Transverse colon (tissue), 4 donors: ENCODE results near the gene ADD1. TPM values are rescaled to one million over a fixed set of nuclear protein-coding genes. Genes with fewer than 3 reads are reported as not detected.
A peak's percentile ranks its signal among the peaks of the same experiment; 100 is the strongest.

Source experiments
- DNase-seq: peaks from one replicate; pipeline ENCODE4 v3.0.0-alpha.2; 2019
- H3K27ac ChIP-seq, 4 donors: fragments of 200-600 bp; sonication (generic); 2 replicates each; pipeline ENCODE4 v1.5.1; 2016 to 2018; ENCODE audit warnings: inconsistent platforms in 4 of 4
- H3K27me3 ChIP-seq: fragments of 200-600 bp; sonication (generic); 2 replicates; pipeline ENCODE4 v1.5.1; 2017; ENCODE audit warnings: inconsistent platforms
- H3K36me3 ChIP-seq, 4 donors: fragments of 200-600 bp; sonication (generic); 2 replicates each; pipeline ENCODE4 v1.5.1; 2017 to 2019; ENCODE audit warnings: inconsistent platforms in 4 of 4
- H3K4me1 ChIP-seq, 4 donors: fragments of 200-600 bp; sonication (generic); 2 replicates each; pipeline ENCODE4 v1.5.1; 2017 to 2020; ENCODE audit warnings: inconsistent platforms in 4 of 4
- H3K4me3 ChIP-seq, 4 donors: fragments of 200-600 bp; sonication (generic); 1 replicate in 1 of 4; 2 replicates in 3 of 4; pipeline versions ENCODE4 v1.5.1 to v1.6.1; 2017 to 2019; ENCODE audit warnings: inconsistent platforms in 4 of 4
- H3K9me3 ChIP-seq, 2 donors: fragments of 200-600 bp; sonication (generic); 2 replicates each; pipeline ENCODE4 v1.5.1; 2017 to 2019; ENCODE audit warnings: inconsistent platforms in 2 of 2
- EP300 ChIP-seq: sonication (generic); formaldehyde crosslinking; IDR thresholded peaks from one replicate; pipeline ENCODE4 v1.6.1; 2017; ENCODE audit warnings: antibody characterized with exemption, low read depth
- POLR2A ChIP-seq: fragments of 450-650 bp; IDR thresholded peaks from one replicate; pipeline ENCODE4 v1.6.1; 2016; ENCODE audit warnings: antibody characterized with exemption, mild to moderate bottlenecking, moderate library complexity
- POLR2AphosphoS5 ChIP-seq, 3 donors: sonication (generic); formaldehyde crosslinking; IDR thresholded peaks; one replicate each; pipeline ENCODE4 v1.6.1; 2016; ENCODE audit warnings: antibody characterized with exemption in 3 of 3
- WGBS, 2 donors: methylation state at CpG; one replicate each; pipeline ENCODE4 v1.1.5; 2018; ENCODE audit warnings: low coverage in 1 of 2; 5-methylcytosine and 5-hydroxymethylcytosine counted together
- in situ Hi-C, 4 donors: fragments of 200-750 bp; cut with MboI; loops; one replicate each; pipeline versions ENCODE4 v1.15.0 to v1.15.1; 2017; ENCODE audit warnings: low sequenced_read_pairs in 3 of 4, low pct_ligation_motif_present in 1 of 4, low pct_unique_long_range_greater_than_20kb in 1 of 4
- intact Hi-C: fragments of 100-400 bp; cut with DNase I; formaldehyde crosslinking; loops from one replicate; pipeline ENCODE4 v1.15.1; 2023; ENCODE audit warnings: low total_unique reads
- total RNA-seq, 4 donors: library from RNA; depleted of rRNA; stranded (reverse); fragments of >200 nt; gene quantifications; one replicate each; pipeline ENCODE4 v1.1.0, GENCODE V29; 2016
- TF ChIP-seq, protein P1 (sequence below), 5 experiments: fragments of 200-600 bp in 3 of 5; fragments of 450-650 bp in 2 of 5; sonication (generic) in 3 of 5; IDR thresholded peaks; 1 replicate in 2 of 5; 2 replicates in 3 of 5; pipeline ENCODE4 v1.5.1; 2016 to 2017; ENCODE audit warnings: antibody characterized with exemption in 5 of 5, inconsistent platforms in 3 of 5, mild to moderate bottlenecking in 2 of 5, moderate library complexity in 1 of 5

ADD1 gene
- total RNA-seq, 4 donors from 2014 or later: 218 to 392 (median 299) TPM

DNA sequence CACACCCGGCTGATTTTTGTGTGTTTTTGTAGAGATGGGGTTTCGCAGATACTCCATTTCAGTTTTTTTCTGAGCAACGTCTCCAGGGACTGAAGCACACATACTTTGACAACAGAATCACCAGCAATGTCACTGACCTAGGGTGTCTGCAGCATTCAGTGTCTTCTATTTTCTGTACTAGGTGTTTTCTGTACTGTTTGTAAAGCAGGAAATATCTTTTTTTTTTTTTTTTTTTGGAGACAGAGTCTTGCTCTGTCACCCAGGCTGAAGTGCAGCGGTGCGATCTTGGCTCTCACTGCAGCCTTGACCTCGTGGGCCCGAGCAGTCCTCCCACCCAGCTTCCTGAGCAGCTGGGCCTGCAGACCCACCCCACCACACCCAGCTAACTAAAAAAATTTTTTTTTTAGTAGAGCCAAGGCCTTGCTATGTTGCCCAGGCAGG is 8.9 kb downstream of the ADD1 start:
- TF ChIP-seq EP300 (no peak), POLR2A (no peak), POLR2AphosphoS5 (IDR thresholded peaks at IDR 0.05) (no peak)
- TF ChIP-seq, protein P1, sequence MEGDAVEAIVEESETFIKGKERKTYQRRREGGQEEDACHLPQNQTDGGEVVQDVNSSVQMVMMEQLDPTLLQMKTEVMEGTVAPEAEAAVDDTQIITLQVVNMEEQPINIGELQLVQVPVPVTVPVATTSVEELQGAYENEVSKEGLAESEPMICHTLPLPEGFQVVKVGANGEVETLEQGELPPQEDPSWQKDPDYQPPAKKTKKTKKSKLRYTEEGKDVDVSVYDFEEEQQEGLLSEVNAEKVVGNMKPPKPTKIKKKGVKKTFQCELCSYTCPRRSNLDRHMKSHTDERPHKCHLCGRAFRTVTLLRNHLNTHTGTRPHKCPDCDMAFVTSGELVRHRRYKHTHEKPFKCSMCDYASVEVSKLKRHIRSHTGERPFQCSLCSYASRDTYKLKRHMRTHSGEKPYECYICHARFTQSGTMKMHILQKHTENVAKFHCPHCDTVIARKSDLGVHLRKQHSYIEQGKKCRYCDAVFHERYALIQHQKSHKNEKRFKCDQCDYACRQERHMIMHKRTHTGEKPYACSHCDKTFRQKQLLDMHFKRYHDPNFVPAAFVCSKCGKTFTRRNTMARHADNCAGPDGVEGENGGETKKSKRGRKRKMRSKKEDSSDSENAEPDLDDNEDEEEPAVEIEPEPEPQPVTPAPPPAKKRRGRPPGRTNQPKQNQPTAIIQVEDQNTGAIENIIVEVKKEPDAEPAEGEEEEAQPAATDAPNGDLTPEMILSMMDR (IDR thresholded peaks at IDR 0.05): no peak
- intact Hi-C loops (no loop called here), in situ Hi-C loops (no loop called here)
- Histone ChIP-seq H3K36me3 (peaks cover 0 to 8% (median 4%) of the 10 kb centered on the region in 4 donors), H3K27me3 (no peaks in the 10 kb centered on the region), H3K4me1 (peaks cover 39 to 91% (median 56%) of the 10 kb centered on the region in 4 donors), H3K27ac (peak overlapping the region; percentile 45 to 76 (median 72)), H3K4me3 (no peak overlapping the region), H3K9me3 (no peaks in the 10 kb centered on the region)
- DNase-seq: peak; percentile 67
- WGBS, 2 donors: 12 to 30% methylated on average over 6 to 7 of the region's 7 CpGs

DNA sequence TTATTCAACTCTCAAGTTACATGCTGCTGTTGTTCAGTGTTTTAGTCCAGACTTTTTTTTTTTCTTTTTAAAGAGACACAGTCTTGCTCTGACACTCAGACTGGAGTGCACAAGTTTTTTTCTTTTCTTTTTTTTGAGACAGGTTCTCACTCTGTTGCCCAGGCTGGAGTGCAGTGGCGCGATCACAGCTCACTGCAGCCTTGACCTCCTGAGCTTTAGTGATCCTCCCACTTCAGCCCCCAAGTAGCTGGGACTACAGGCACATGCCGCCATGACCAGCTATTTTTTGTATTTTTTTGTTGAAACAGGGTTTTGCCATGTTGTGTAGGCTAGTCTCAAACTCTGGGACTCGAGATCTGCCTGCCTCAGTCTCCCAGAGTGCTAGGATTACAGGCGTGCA is 11.9 kb downstream of the ADD1 start:
- intact Hi-C loops: no loop called here
- H3K27ac ChIP-seq: no peak overlapping the region
- no peaks in the 10 kb centered on the region for H3K27me3 ChIP-seq
- TF ChIP-seq POLR2AphosphoS5 (IDR thresholded peaks at IDR 0.05): no peak
- no peak for TF ChIP-seq EP300
- TF ChIP-seq POLR2A: no peak
- TF ChIP-seq, protein P1 (IDR thresholded peaks at IDR 0.05): no peak
- H3K4me3 ChIP-seq: no peak overlapping the region
- 98 to 100% methylated on average over 4 to 5 of the region's 5 CpGs for WGBS, 2 donors
- peaks cover 34 to 94% (median 61%) of the 10 kb centered on the region in 4 donors for H3K4me1 ChIP-seq
- DNase-seq: no peak
- H3K36me3 ChIP-seq: peaks cover 0 to 8% (median 4%) of the 10 kb centered on the region in 4 donors
- H3K9me3 ChIP-seq: no peaks in the 10 kb centered on the region
- in situ Hi-C loops: no loop called here

GRCh38 chr4:2856266-2856665 is 12.6 kb downstream of the ADD1 start:
- in situ Hi-C loops: no loop called here
- H3K4me1 ChIP-seq: peaks cover 40 to 94% (median 65%) of the 10 kb centered on the region in 4 donors

DNA sequence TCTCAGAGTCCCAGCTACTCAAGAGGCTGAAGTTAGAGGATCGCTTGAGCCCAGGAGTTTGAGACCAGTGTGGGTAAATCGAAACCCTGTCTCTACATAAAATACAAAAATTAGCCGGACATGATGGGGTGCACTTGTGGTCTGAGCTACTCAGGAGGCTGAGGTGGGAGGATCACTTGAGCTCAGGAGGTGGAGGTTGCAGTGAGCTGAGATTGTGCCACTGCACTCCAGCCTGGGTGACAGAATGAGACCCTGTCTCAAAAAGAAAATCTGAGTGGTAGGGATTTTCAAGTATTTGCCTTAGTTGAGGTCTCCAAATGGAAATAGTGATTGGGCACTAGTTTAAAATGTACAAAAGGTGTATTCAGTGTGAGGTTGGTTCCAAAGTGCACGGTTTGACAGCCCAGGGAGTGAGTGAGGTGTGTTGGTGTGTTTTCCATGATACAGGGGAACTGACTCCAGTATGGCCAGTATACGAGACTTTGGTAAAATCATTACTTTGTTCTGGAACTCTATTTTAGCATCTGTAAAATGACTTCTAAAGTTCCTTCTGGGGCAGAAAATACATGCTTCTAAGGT is 13.8 kb downstream of the ADD1 start:
- Histone ChIP-seq H3K4me1 (peaks cover 47 to 95% (median 73%) of the 10 kb centered on the region in 4 donors), H3K27ac (peak overlapping the region; percentile 72 to 81 (median 74)), H3K9me3 (no peaks in the 10 kb centered on the region), H3K4me3 (no peak overlapping the region), H3K36me3 (peaks cover 0 to 8% (median 4%) of the 10 kb centered on the region in 4 donors), H3K27me3 (no peaks in the 10 kb centered on the region)
- no peak for DNase-seq
- 76 to 88% methylated on average over 5 of the region's 5 CpGs for WGBS, 2 donors
- intact Hi-C loops (no loop called here), in situ Hi-C loops (no loop called here)
- TF ChIP-seq POLR2A: no peak

More at GRCh38 chr4:2856266-2856665, 12.6 kb downstream of the ADD1 start:
- Histone ChIP-seq H3K4me3 (no peak overlapping the region), H3K9me3 (no peaks in the 10 kb centered on the region), H3K27ac (no peak overlapping the region), H3K27me3 (no peaks in the 10 kb centered on the region), H3K36me3 (peaks cover 0 to 8% (median 4%) of the 10 kb centered on the region in 4 donors)
- TF ChIP-seq POLR2A (no peak), EP300 (no peak), POLR2AphosphoS5 (IDR thresholded peaks at IDR 0.05) (no peak)
- TF ChIP-seq, protein P1 (IDR thresholded peaks at IDR 0.05): no peak
- DNase-seq: no peak
- 98 to 100% methylated on average over 3 of the region's 3 CpGs for WGBS, 2 donors
- intact Hi-C loops: no loop called here
